Activated CD4-positive, alpha-beta T cell treated with anti-CD3 and anti-CD28 coated beads, Interleukin-2, amount 50 U/mL, for 24 hours (primary cell): ENCODE measurements around the gene MAZ.
A peak's percentile ranks its signal among the peaks of the same experiment; 100 is the strongest.
"Not testable (repeated sequence)": the region's sequence is repeated elsewhere in the genome, so short reads cannot be mapped to it uniquely, and the experiment has no call there.

Source experiments
- DNase-seq, 2 donors: peaks; one replicate each; pipeline ENCODE4 v3.0.0-alpha.2; 2020; ENCODE audit warnings: low read depth in 1 of 2, low spot score in 1 of 2

Gene MAZ

GRCh38 chr16:29821643-29822115, 15.3 kb downstream of the MAZ start:
- no peak for DNase-seq

DNA sequence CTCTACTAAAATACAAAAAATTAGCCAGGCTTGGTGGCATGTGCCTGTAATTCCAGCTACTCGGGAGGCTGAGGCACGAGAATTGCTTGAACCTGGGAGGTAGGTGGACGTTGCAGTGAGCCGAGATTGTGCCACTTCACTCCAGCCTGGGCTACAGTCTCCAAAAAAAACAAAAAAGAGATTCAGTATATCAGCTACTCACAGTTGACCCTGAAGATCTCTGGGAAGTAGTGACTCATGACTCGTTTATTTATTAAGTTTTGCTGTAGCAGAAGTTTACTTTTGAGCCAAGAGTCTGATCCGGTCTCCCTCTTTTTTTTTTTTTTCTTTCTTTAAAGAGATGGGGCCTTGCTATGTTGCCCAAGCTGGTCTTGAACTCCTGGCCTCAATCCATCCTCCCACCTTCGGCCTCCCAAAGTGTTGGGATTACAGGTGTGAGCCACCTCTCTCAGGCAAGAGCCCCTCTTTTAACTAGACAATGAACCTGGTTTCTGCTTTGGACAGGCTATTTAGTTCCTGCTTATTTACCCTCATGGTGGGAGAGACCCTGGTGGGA, 18.3 kb downstream of the MAZ start:
- no peak for DNase-seq

GRCh38 chr16:29825145-29826044, 19.1 kb downstream of the MAZ start:
- peak in 1 of 2 donors; percentile 60 for DNase-seq

- no peak for DNase-seq
Measured at GRCh38 chr16:29826342-29826695, 20.0 kb downstream of the MAZ start.

- DNase-seq, result no peak
Measured at GRCh38 chr16:29830774-29831173, 24.4 kb downstream of the MAZ start.

DNA sequence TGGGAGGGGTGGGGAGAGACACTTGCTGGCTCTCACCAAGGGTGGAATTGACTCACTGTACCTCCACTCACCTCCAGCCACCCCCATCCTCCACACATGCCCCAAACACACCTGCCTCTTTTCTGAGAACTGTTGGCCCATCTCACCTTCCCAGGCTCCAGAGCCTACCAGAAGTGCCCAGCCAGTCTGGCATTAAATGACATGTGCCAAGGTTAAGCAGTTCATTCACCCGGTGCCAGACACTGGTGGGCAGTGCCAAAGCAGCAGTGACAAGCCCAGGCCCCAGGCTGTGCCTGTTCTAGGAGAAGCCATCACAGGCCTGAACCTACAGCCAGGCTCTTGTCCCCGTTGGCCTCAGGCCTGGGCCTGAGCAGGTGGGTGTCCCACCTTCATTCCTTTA, 25.2 kb downstream of the MAZ start:
- no peak for DNase-seq

DNA sequence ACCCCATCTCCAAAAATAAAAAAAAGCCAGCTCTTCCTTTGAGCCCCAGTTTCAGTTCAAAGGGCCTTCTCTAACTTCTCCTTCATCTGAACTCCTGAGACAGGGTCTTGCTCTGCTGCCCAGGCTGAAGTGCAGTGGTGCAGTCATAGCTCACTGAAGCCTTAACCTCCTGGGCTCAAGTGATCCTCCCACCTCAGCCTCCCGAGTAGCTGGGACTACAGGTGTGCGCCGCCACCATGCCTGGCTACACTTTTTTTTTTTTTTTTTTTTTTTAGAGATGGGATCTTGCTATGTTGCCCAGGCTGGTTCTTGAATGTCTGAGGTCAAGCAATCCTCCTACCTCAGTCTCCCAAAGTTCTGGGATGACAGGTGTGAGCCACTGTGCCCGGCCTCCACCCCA, 26.9 kb downstream of the MAZ start:
- DNase-seq, result not testable (repeated sequence)

- no peak for DNase-seq
Measured at GRCh38 chr16:29834079-29834478, 27.8 kb downstream of the MAZ start.

DNA sequence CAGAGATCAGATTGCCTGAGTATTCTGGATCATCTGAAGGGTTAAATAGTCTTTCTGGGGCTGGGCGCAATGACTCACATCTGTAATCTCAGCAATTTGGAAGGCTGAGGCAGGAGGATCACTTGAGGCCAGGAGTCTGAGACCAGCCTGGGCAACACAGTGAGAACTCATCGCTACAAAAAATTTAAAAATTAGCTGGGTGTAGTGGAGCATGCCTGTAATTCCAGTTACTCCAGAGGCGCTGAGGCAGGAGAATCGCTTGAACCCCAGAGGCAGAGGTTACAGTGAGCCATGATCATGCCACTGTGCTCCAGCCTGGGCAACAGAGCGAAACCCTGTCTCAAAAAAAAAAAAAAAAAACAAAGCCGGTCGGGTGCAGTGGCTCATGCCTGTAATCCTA, 29.6 kb downstream of the MAZ start:
- no peak for DNase-seq

- DNase-seq, result no peak
Measured at GRCh38 chr16:29836623-29837022, 30.3 kb downstream of the MAZ start.

- no peak for DNase-seq
Measured at GRCh38 chr16:29837841-29838240, 31.5 kb downstream of the MAZ start.

DNA sequence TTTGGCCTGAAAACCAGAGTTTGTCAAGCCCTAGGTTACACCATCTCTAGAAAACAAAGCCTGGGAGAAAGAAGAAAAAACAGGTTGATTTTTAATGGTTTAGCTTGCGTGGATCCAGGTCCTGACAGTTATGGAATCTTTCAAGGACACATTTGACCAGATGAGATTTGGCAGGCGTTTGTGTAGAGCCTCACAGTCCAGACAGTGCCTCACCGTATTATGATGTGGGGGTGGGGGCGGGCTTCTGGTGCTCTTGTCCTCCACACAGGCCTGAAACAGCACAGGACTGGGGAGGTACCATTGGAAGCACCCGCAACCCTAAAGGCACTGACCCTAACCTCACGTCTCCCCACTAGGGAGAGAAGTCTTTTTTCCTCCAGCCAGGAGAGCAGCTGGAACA, 33.5 kb downstream of the MAZ start:
- no peak for DNase-seq

DNA sequence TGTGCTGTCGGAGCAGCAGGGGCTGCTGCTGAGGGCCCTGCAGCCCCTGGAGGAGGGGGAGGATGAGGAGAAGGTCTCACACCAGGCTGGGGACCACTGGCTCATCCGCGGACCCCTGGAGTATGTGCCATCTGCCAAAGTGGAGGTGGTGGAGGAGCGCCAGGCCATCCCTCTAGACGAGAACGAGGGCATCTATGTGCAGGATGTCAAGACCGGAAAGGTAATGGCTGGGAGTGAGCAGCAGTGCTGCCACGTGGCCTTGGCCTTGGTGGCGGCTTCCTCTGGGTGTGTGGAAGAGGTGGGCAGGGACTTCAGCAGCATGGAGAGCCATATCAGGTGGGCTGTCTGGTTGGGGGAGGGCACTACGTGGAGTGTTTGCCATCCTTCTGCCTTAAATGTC, 33.9 kb downstream of the MAZ start:
- no peak for DNase-seq

- DNase-seq, result no peak
Measured at GRCh38 chr16:29841631-29842030, 35.3 kb downstream of the MAZ start.

- no peak for DNase-seq
Measured at GRCh38 chr16:29842732-29843346, 36.5 kb downstream of the MAZ start.

DNA sequence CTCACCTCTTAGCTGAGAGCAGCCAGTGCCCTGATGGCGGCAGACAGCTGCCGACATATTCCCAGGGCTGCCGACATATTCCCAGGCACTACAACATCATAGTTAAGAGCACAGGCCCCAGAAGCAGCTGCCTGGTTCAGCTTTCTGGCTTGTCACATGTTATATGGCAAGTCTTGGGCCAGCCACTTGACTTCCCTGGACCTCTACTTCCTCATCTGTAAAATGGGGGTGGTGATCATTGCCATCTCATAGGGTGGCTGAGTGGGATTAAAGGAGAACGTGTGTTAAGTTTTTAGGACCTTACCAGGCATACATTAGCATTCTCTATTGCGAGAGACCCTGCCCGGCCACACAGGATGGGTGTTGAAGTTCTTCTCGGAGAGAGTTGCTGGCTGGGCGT, 37.6 kb downstream of the MAZ start:
- DNase-seq, result no peak

- no peak for DNase-seq
Measured at GRCh38 chr16:29844575-29845331, 38.4 kb downstream of the MAZ start.

DNA sequence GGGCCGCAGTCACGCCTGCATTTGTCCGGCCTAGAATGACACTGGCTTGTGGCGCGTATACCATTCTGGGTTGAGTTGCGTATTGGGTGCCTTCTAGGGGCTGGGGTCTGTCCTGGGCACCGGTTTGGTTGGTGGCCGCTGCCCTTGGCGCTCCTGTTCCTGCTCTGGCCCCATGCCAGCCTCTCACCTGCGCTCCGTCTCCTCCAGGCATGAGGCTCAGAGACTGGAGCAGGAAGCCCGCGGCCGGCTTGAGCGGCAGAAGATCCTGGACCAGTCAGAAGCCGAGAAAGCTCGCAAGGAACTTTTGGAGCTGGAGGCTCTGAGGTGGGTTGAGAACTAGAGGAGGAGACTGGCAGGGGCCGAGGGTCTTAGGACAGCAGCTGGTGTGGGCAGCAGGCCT, 39.3 kb downstream of the MAZ start:
- DNase-seq, result no peak

DNA sequence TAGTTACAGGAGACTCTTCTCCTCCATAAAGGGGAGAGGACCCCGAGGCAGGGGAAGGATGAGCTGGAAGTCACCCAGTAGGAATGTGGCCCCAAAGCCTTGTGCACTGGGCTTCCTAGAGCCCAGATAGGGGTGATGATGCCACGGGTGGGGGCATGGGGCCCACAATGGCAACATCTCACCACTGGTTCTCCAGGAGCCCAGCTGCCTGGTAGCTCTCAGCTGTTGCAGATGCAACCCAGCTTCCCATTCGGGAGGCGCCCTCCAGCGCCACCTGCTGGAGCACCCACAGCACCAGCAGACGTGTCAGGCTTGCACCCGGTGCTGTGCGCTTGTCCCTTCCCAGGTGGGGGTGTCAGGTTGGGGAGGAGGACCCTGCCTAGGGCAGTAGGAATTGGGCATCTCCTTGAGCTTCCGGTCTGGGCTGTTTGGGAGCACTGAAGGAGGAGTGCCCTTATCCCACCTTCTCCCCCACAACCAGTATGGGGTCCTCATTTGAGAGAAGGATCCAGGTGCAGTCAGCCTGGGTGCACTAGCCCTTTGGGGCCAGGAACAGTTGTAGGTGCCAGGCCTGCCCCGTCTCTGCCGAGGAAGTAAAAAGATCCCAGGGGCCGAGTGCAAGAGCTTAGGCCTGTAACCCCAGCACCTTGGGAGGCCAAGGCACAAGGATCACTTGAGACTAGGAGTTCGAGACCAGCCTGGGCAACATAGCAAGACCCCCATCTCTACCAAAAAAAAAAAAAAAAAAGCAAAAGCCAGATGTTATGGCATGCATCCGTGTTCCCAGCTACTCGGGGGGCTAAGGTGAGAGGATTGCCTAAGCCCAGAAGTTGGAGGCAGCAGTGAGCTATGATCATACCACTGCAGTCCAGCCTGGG, 42.3 kb downstream of the MAZ start:
- peak; percentile 71 to 74 for DNase-seq

- no peak for DNase-seq
Measured at GRCh38 chr16:29849505-29849904, 43.2 kb downstream of the MAZ start.

DNA sequence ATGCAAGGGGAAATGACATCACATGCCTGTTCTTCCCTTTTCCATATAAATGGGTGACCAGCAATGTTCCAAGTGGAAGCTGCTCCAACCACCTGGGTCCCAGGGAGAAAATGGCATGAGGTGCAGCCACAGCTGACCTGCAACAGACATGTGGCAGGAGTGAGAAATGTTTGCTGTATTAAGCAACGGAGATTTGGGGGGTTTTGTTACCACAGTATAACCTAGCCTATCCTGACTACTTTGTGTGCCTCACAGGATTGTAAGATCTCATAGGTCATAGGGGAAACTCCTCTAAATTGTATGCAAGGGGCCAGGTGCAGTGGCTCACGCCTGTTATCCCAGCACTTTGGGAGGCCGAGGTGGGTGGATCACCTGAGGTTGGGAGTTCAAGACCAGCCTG, 44.7 kb downstream of the MAZ start:
- no peak for DNase-seq
